ENCODE data around the gene RASIP1.
"Not testable (repeated sequence)": the region's sequence is repeated elsewhere in the genome, so short reads cannot be mapped to it uniquely, and the experiment has no call there.

The RASIP1 gene

DNA sequence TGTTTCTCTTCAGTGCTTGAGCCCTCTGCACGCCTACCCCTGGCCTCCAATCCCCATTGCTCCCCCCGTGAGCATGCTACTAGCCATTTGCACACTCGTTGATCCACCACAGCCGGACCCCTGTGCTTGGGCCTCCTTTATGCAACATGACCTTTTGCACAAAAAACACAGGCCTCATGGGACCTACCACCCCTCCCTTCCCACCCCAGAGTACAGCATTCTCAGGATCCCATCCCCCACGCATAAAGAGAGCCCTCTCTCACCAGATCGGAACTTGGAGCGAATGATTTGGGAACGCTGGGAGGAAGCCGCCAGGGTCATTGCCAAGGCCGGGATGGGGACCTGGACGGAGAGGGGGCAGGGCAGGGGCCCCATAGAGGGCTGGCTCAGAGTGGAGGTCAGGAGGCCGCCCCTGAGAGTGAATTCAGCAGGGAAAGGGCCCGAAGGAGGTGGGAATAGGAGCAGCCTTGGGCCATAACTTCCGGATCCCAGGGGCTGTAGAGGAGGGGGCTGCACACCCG, 21.6 kb downstream of the RASIP1 start:
- Histone ChIP-seq H3K36me3 (ENCODE audit: insufficient read depth, low read length) (no peaks in the 10 kb centered on the region), H3K27me3 (ENCODE audit: insufficient read depth, low read length) (no peaks in the 10 kb centered on the region), H3K4me1 (ENCODE audit: insufficient read depth, low read length) (peaks cover 27% of the 10 kb centered on the region), H3K4me3 (ENCODE audit: low read length) (no peak overlapping the region), H2AFZ (ENCODE audit: low read depth, low read length) (peak overlapping the region; percentile 44), H3K9me3 (ENCODE audit: low read length) (no peaks in the 10 kb centered on the region)

DNA sequence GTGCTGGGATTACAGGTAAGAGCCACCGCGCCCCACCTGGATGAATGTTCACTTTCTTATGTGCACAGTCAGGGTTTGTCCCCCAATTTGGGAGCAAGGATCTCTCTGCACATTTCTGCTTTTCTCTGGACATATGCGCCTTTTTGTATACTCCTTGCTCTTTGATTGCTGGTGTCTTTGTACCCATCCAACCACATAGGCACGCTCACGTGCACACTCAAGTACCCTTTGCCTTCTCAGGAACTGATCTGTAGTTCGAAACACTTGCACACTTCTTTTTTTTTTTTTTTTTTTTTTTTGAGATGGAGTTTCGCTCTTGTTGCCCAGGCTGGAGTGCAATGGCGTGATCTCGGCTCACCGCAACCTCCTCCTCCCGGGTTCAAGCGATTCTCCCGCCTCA, 22.3 kb downstream of the RASIP1 start:
- H3K4me3 ChIP-seq (ENCODE audit: low read length); H3K9me3 ChIP-seq (ENCODE audit: low read length); H2AFZ ChIP-seq (ENCODE audit: low read depth, low read length); H3K27me3 ChIP-seq (ENCODE audit: insufficient read depth, low read length); H3K36me3 ChIP-seq (ENCODE audit: insufficient read depth, low read length): not testable (repeated sequence)
- H3K4me1 ChIP-seq (ENCODE audit: insufficient read depth, low read length): peaks cover 28% of the 10 kb centered on the region

DNA sequence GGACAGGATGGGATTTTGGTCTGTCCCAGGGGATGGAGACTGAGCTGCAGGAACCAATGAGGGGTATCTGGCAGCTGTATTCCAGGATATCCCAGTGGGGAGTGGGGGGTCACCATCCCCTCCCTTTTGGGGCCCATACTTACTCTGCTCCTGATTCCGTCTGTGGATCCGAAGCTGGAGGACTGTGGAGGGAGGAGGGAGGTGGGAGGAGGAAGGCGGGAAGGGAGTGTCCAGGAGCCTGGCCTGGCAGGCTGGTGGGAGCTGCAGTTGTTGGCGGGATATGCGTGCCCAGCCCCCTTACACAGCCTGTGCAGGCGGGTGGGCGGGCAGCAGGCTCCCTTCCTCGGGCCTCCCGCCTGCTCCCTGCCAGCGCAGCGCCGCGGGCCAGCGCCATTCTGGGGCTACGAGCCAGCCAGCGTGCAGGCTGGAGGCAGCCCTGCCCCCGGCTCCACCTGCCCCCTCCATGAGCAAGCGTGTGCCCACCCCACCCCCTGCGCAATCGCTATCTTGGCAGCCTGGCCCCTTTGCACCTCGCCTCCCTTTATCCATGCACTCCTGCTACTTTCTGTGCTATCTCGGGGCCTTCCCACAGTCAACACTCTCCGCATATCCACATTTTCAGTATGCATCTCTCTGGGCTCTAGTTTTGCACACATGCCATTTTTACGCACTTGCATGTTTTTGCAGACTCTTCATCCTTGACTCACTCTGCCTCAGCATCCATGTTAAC, 23.7 kb downstream of the RASIP1 start:
- Histone ChIP-seq H3K9me3 (ENCODE audit: low read length) (no peaks in the 10 kb centered on the region), H3K36me3 (ENCODE audit: insufficient read depth, low read length) (no peaks in the 10 kb centered on the region), H3K27me3 (ENCODE audit: insufficient read depth, low read length) (no peaks in the 10 kb centered on the region), H3K4me1 (ENCODE audit: insufficient read depth, low read length) (peaks cover 33% of the 10 kb centered on the region), H3K4me3 (ENCODE audit: low read length) (no peak overlapping the region), H2AFZ (ENCODE audit: low read depth, low read length) (no peak overlapping the region)

DNA sequence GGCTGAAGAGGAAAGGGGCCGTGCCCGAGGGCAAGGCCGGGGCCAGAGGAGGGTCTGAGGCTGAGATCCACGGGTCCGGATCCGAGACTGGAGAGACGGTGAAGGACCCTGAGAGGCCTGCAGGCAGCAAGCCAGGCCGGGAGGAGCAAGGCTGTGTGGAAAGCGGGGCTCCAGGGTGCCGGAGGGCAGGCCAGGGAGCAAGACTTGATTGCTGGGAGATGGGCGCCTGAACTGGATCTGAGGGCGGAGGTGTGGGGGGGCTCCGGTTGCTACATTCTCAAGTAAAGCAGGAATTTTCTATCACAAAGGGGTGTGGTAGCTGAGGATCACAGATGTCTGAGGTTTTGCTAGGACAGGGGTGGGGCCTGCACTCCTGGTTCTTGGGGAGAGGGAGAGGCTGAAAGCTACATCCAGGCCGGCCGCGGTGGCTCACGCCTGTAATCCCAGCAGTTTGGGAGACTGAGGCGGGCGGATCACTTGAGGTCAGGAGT, 24.7 kb downstream of the RASIP1 start:
- no peaks in the 10 kb centered on the region for H3K27me3 ChIP-seq (ENCODE audit: insufficient read depth, low read length)
- H3K4me1 ChIP-seq (ENCODE audit: insufficient read depth, low read length): peaks cover 33% of the 10 kb centered on the region
- no peaks in the 10 kb centered on the region for H3K9me3 ChIP-seq (ENCODE audit: low read length)
- no peaks in the 10 kb centered on the region for H3K36me3 ChIP-seq (ENCODE audit: insufficient read depth, low read length)
- H2AFZ ChIP-seq (ENCODE audit: low read depth, low read length): no peak overlapping the region
- H3K4me3 ChIP-seq (ENCODE audit: low read length): no peak overlapping the region

DNA sequence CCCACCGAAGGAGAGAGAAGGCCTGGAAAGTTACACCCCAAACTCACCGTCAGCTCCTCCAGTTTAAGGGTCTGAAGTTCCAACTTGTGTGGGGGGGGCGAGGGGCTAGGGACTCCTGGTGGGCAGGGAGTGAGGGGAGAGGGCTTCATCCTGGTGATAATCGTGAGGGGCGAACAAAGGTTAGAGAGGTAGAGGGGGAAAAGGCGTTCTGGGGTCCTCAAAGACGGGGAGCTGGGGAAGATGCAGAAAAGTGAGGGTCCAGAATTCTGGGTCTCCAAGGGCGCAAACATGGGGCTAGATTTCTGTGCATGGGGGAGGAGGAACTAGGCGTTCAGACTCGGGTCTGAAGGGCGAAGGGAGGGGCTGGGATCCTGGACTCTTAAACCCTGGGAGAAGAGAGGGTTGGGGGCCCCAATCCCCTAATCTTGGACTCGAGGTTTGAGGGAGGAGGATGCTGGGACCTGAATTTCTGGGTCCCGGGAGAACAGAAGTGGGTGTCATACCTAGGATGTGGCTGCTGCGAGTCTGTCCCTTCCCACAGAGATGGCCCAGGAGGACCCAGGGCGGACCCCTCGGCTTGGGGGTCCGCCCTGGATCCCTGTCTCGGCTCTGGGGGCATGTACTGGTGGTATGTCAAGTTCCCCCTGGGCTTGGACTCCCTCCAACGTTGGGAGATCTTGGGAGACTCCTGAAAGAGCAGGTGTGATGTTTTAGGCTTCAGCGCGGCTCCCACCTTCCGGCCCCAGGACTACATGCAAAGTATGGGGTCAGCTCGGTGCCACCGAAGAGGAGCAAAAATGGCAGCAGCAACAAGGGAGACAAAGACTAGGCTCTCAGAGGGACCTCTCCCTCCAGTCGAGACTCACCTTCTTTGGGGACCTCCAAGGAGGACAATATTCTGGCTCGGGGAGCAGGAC, 25.4 kb downstream of the RASIP1 start:
- Histone ChIP-seq H3K4me1 (ENCODE audit: insufficient read depth, low read length) (peaks cover 31% of the 10 kb centered on the region), H3K9me3 (ENCODE audit: low read length) (no peaks in the 10 kb centered on the region), H2AFZ (ENCODE audit: low read depth, low read length) (peak overlapping the region; percentile 82), H3K27me3 (ENCODE audit: insufficient read depth, low read length) (no peaks in the 10 kb centered on the region), H3K36me3 (ENCODE audit: insufficient read depth, low read length) (no peaks in the 10 kb centered on the region), H3K4me3 (ENCODE audit: low read length) (peak overlapping the region; percentile 69)

DNA sequence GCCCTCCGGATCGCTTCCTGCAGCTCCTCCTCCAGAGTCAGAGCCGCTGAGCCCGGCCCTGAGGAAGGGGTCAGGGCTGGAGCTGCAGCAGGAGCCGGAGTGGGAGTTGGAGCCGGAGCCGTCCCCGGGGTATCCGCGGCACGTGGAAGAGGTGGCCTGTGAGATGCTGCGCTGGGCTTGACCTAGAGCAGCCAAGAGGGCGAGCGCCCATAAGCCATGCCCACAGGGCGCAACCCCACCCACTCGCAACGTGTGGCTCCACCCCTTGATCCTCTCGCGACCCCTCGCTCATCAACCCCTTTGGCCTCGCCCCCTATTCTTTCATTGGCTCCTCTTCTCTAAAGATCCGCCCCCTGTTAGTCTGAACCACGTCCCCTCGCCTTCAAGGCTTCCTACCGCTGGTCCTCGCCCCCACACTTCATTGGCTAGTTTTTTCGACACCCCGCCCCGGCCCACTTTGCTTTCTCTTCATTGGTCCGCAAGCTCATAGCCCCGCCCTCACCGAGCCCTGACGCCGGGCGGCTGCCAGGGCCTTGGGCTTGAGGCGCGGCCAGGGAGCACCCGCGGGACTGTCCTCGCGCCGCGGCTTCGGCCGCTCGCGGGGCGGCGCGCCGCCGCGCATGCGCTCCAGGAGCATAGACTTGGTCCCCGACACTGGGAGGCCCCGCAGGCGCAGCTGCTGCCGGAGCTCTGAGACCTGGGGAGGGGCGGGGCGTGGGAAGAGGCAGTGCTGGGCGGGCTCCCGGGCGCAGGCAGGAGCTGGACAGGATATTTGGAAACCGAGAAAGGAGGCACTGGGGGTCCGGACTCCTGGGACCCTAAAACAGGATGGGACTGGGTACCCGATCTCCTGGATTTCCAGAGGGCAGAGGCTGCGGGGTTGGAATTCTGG, 26.3 kb downstream of the RASIP1 start:
- Histone ChIP-seq H2AFZ (ENCODE audit: low read depth, low read length) (peak overlapping the region; percentile 82), H3K27me3 (ENCODE audit: insufficient read depth, low read length) (no peaks in the 10 kb centered on the region), H3K4me3 (ENCODE audit: low read length) (peak overlapping the region; percentile 69), H3K4me1 (ENCODE audit: insufficient read depth, low read length) (peaks cover 25% of the 10 kb centered on the region), H3K36me3 (ENCODE audit: insufficient read depth, low read length) (no peaks in the 10 kb centered on the region), H3K9me3 (ENCODE audit: low read length) (no peaks in the 10 kb centered on the region)

DNA sequence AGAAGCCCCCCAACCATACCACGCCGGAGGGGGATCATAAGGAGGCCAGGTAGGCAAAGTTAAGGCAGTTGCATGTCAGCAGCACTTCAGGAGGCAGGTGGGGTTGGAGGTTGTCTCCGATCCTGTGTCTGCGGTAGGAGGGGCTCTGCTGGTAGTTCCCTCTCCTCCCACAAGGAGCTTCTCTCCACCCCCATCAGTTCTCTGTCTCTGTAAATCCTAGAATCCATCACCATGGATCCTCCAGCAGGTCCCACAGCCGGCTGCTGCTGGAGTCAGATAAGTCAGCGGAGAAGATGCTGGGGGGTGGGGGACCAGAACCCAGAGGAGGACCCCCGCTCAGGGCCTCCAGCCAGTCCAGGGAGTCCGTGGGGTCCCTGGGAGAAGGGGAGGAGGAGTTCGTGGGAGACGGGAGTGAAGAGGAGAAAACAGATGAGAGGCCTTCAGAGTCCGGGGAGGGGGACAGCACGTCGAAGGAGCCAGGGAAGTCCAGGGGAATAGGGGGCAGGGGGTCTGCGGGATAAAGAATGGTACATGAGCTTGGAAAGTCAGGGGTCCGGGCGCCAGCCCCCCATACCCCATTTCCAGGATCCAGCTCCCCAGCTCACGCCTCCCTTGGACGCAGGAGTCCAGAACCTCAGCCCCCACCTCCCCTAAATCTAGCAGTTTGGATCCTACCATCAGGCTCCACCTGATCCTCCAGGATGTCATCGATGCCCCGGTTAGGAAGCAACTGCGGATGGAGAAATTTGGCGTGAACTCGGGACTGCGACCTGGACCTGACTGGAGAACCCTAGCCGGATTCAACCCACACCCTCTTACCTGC, 27.2 kb downstream of the RASIP1 start:
- Histone ChIP-seq H2AFZ (ENCODE audit: low read depth, low read length) (peak overlapping the region; percentile 70), H3K27me3 (ENCODE audit: insufficient read depth, low read length) (no peaks in the 10 kb centered on the region), H3K36me3 (ENCODE audit: insufficient read depth, low read length) (no peaks in the 10 kb centered on the region), H3K4me3 (ENCODE audit: low read length) (peak overlapping the region; percentile 63), H3K9me3 (ENCODE audit: low read length) (no peaks in the 10 kb centered on the region), H3K4me1 (ENCODE audit: insufficient read depth, low read length) (peaks cover 17% of the 10 kb centered on the region)

DNA sequence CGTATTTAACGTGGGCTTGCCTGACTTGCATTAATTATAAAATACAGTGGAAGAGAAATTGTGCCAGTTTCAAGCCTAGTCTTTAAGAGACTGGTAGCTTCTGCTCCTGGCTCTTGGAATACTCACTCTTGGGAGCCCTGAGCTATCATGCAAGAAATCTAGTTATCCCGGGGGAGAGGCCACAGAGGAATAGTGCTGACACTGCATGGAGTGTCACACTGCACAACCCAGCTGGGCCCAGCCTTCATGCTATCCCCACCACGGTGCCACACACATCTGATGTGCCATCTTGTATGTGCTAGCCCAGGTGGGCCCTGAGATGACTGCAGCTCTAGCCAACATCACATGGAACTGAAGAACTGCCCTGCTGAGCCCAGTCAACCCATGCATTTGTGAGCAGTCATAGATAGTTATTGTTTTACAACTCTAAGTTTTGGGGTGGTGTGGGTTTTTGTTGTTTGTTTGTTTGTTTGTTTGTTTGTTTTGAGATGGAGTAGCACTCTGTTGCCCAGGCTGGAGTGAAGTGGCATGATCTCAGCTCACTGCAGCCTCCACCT, 29.2 kb downstream of the RASIP1 start:
- Histone ChIP-seq H3K36me3 (ENCODE audit: insufficient read depth, low read length) (no peaks in the 10 kb centered on the region), H3K27me3 (ENCODE audit: insufficient read depth, low read length) (no peaks in the 10 kb centered on the region), H3K4me3 (ENCODE audit: low read length) (no peak overlapping the region), H3K9me3 (ENCODE audit: low read length) (no peaks in the 10 kb centered on the region), H2AFZ (ENCODE audit: low read depth, low read length) (no peak overlapping the region), H3K4me1 (ENCODE audit: insufficient read depth, low read length) (peaks cover 11% of the 10 kb centered on the region)

DNA sequence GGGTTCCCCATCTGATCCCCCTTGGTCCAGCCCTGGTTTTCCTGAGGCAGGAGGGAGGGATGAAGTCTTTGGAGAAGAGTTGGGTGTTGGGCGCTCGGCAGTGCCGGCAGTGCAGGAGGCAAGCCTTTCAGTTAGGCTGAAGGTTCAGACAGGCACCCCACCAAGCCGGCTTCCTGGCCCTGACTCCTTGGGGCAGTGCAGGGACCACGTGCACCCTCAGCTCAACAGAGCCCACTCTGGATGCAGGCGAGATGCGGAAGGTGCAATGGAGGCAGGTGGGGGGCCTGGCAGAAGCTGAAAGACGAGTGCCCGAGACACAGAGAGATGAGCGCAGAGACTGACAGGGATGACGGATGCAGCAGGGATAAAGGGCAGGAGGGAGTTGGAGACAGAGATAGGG, 31.9 kb downstream of the RASIP1 start:
- Histone ChIP-seq H3K4me1 (ENCODE audit: insufficient read depth, low read length) (peaks cover 6% of the 10 kb centered on the region), H3K27me3 (ENCODE audit: insufficient read depth, low read length) (no peaks in the 10 kb centered on the region), H2AFZ (ENCODE audit: low read depth, low read length) (no peak overlapping the region), H3K36me3 (ENCODE audit: insufficient read depth, low read length) (no peaks in the 10 kb centered on the region), H3K4me3 (ENCODE audit: low read length) (no peak overlapping the region), H3K9me3 (ENCODE audit: low read length) (peaks cover 3% of the 10 kb centered on the region)

DNA sequence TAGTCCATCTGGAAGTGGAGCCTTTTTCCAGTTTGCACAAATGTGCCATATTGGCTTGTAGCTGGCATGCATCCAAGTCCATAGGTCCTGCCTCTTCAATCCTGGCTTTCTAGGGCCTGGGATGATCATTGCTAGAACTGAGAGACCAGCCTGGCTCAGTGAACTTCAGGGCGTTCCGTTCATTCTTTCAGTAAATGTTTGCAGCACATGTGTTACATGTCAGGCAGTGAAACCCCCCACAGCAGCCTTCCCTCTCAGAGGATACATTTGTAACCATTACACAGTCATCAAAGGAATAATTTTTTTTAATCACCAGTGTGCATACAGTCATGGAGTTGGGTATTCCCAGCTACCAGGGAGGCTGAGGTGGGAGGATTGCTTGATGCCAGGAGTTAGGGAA, 35.0 kb downstream of the RASIP1 start:
- H3K27me3 ChIP-seq (ENCODE audit: insufficient read depth, low read length): no peaks in the 10 kb centered on the region
- H3K4me1 ChIP-seq (ENCODE audit: insufficient read depth, low read length): no peaks in the 10 kb centered on the region
- H2AFZ ChIP-seq (ENCODE audit: low read depth, low read length): no peak overlapping the region
- H3K9me3 ChIP-seq (ENCODE audit: low read length): peaks cover 8% of the 10 kb centered on the region
- H3K4me3 ChIP-seq (ENCODE audit: low read length): no peak overlapping the region
- no peaks in the 10 kb centered on the region for H3K36me3 ChIP-seq (ENCODE audit: insufficient read depth, low read length)

DNA sequence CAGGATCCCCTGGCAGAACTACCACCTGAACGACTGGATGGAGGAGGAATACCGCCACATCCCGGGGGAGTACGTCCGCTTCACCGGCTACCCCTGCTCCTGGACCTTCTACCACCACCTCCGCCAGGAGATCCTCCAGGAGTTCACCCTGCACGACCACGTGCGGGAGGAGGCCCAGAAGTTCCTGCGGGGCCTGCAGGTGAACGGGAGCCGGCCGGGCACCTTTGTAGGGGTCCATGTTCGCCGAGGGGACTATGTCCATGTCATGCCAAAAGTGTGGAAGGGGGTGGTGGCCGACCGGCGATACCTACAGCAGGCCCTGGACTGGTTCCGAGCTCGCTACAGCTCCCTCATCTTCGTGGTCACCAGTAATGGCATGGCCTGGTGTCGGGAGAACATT, 37.1 kb downstream of the RASIP1 start:
- no peak overlapping the region for H2AFZ ChIP-seq (ENCODE audit: low read depth, low read length)
- peaks cover 8% of the 10 kb centered on the region for H3K9me3 ChIP-seq (ENCODE audit: low read length)
- no peaks in the 10 kb centered on the region for H3K36me3 ChIP-seq (ENCODE audit: insufficient read depth, low read length)
- H3K4me1 ChIP-seq (ENCODE audit: insufficient read depth, low read length): no peaks in the 10 kb centered on the region
- no peak overlapping the region for H3K4me3 ChIP-seq (ENCODE audit: low read length)
- no peaks in the 10 kb centered on the region for H3K27me3 ChIP-seq (ENCODE audit: insufficient read depth, low read length)

DNA sequence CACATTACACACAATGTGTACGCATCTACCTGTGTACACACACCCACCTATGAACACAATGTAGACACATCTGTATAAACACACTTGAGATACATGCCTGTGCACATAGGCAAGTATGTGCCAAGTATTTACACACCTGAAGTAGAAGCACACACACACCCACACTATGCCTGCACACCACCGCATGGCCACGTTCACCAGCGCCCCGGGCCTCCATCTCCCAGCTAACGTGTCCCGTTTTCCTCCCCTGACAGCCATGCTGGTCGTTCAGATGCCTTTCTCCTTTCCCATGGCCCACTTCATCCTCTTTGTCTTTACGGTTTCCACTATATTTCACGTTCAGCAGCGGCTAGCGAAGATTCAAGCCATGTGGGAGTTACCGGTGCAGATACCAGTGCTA, 37.7 kb downstream of the RASIP1 start:
- Histone ChIP-seq H3K9me3 (ENCODE audit: low read length) (peaks cover 8% of the 10 kb centered on the region), H3K36me3 (ENCODE audit: insufficient read depth, low read length) (no peaks in the 10 kb centered on the region), H3K4me1 (ENCODE audit: insufficient read depth, low read length) (no peaks in the 10 kb centered on the region), H2AFZ (ENCODE audit: low read depth, low read length) (no peak overlapping the region), H3K27me3 (ENCODE audit: insufficient read depth, low read length) (no peaks in the 10 kb centered on the region), H3K4me3 (ENCODE audit: low read length) (no peak overlapping the region)
